Subcutaneous abdominal adipose tissue (tissue), 5 donors: ENCODE data around the gene KRT39.

Experiments used
- H3K27ac ChIP-seq: one replicate; pipeline ENCODE4 v1.7.0; 2013; ENCODE audit warnings: low read depth, mild to moderate bottlenecking, inconsistent platforms, low read length, moderate library complexity
- H3K27me3 ChIP-seq, 5 donors: one replicate each; pipeline ENCODE4 v1.7.0; 2013; ENCODE audit warnings: low read length in 5 of 5, inconsistent platforms in 1 of 5; ENCODE audit not compliant: control insufficient read depth in 5 of 5, insufficient read depth in 4 of 5
- H3K36me3 ChIP-seq, 5 donors: one replicate each; pipeline ENCODE4 v1.7.0; 2013; ENCODE audit warnings: low read length in 5 of 5; ENCODE audit not compliant: control insufficient read depth in 5 of 5, insufficient read depth in 5 of 5
- H3K4me1 ChIP-seq, 5 donors: one replicate each; pipeline ENCODE4 v1.7.0; 2013; ENCODE audit warnings: low read length in 5 of 5, mild to moderate bottlenecking in 3 of 5, moderate library complexity in 1 of 5; ENCODE audit not compliant: control insufficient read depth in 5 of 5, insufficient read depth in 5 of 5
- H3K4me3 ChIP-seq, 5 donors: one replicate each; pipeline ENCODE4 v1.7.0; 2013; ENCODE audit warnings: low read length in 5 of 5, low read depth in 1 of 5
- H3K9ac ChIP-seq, 5 donors: one replicate each; pipeline ENCODE4 v1.7.0; 2013; ENCODE audit warnings: low read length in 5 of 5, mild to moderate bottlenecking in 4 of 5, moderate library complexity in 3 of 5
- H3K9me3 ChIP-seq, 5 donors: one replicate each; pipeline ENCODE4 v1.7.0; 2013; ENCODE audit warnings: low read length in 5 of 5; ENCODE audit not compliant: control insufficient read depth in 5 of 5
- donor health status: healthy.
- donor health status: healthy.
- donor health status: healthy.
- donor health status: healthy.
- donor health status: healthy.

KRT39 gene

GRCh38 chr17:40986920-40987319 is 20.2 kb upstream of the KRT39 start:
- Histone ChIP-seq H3K4me1 (no peaks in the 10 kb centered on the region), H3K36me3 (no peaks in the 10 kb centered on the region), H3K27me3 (peaks cover 0 to 8% (median 3%) of the 10 kb centered on the region in 5 donors), H3K9me3 (peaks cover 0 to 4% (median 2%) of the 10 kb centered on the region in 5 donors), H3K9ac (no peak overlapping the region), H3K27ac (no peak overlapping the region), H3K4me3 (no peak overlapping the region)

GRCh38 chr17:40984226-40984625 is 17.5 kb upstream of the KRT39 start, which contains the start of gene KRT40:
Gene KRT40 (minus strand): TSS chr17:40984326. CDS start chr17:40984273, 53 bp downstream.
- no peak within 1 kb of the TSS for H3K4me3 ChIP-seq
- H3K27ac ChIP-seq, result no peak within 1 kb of the TSS
- peaks cover 0 to 12% (median 3%) of the 10 kb centered on the region in 5 donors for H3K27me3 ChIP-seq
- no peak within 1 kb of the TSS for H3K9ac ChIP-seq
- H3K36me3 ChIP-seq, result no peaks in the 10 kb centered on the region
- H3K4me1 ChIP-seq, result peaks cover 0 to 5% (median 4%) of the 10 kb centered on the region in 5 donors
- H3K9me3 ChIP-seq, result no peaks in the 10 kb centered on the region

GRCh38 chr17:40981115-40981514 is 14.4 kb upstream of the KRT39 start:
- no peak overlapping the region for H3K9ac ChIP-seq
- peaks cover 0 to 5% (median 4%) of the 10 kb centered on the region in 5 donors for H3K4me1 ChIP-seq
- no peak overlapping the region for H3K27ac ChIP-seq
- H3K36me3 ChIP-seq, result no peaks in the 10 kb centered on the region
- H3K9me3 ChIP-seq, result no peaks in the 10 kb centered on the region
- H3K27me3 ChIP-seq, result peaks cover 0 to 12% (median 6%) of the 10 kb centered on the region in 5 donors
- H3K4me3 ChIP-seq, result no peak overlapping the region

GRCh38 chr17:40980596-40980995 is 13.8 kb upstream of the KRT39 start:
- Histone ChIP-seq H3K36me3 (no peaks in the 10 kb centered on the region), H3K9me3 (no peaks in the 10 kb centered on the region), H3K4me3 (no peak overlapping the region), H3K27ac (no peak overlapping the region), H3K27me3 (peaks cover 0 to 12% (median 8%) of the 10 kb centered on the region in 5 donors), H3K4me1 (peaks cover 0 to 5% (median 4%) of the 10 kb centered on the region in 5 donors), H3K9ac (no peak overlapping the region)

GRCh38 chr17:40980117-40980516 is 13.4 kb upstream of the KRT39 start:
- Histone ChIP-seq H3K27me3 (peaks cover 0 to 12% (median 8%) of the 10 kb centered on the region in 5 donors), H3K9ac (no peak overlapping the region), H3K4me1 (peaks cover 0 to 5% (median 4%) of the 10 kb centered on the region in 5 donors), H3K4me3 (no peak overlapping the region), H3K27ac (no peak overlapping the region), H3K36me3 (no peaks in the 10 kb centered on the region), H3K9me3 (no peaks in the 10 kb centered on the region)

GRCh38 chr17:40978575-40979151 is 11.9 kb upstream of the KRT39 start:
- Histone ChIP-seq H3K9me3 (no peaks in the 10 kb centered on the region), H3K36me3 (no peaks in the 10 kb centered on the region), H3K4me1 (peaks cover 0 to 5% (median 4%) of the 10 kb centered on the region in 5 donors), H3K27me3 (peaks cover 0 to 9% (median 7%) of the 10 kb centered on the region in 5 donors), H3K4me3 (no peak overlapping the region), H3K9ac (no peak overlapping the region), H3K27ac (no peak overlapping the region)

- Histone ChIP-seq H3K36me3 (no peaks in the 10 kb centered on the region), H3K4me3 (no peak overlapping the region), H3K27me3 (peaks cover 0 to 8% (median 6%) of the 10 kb centered on the region in 5 donors), H3K27ac (no peak overlapping the region), H3K9me3 (peaks cover 0 to 6% (median 0%) of the 10 kb centered on the region in 5 donors), H3K4me1 (peaks cover 0 to 4% (median 2%) of the 10 kb centered on the region in 5 donors), H3K9ac (no peak overlapping the region)
Measured at GRCh38 chr17:40975516-40975915, 8.8 kb upstream of the KRT39 start.

- Histone ChIP-seq H3K27ac (no peak overlapping the region), H3K4me1 (no peaks in the 10 kb centered on the region), H3K9me3 (peaks cover 0 to 8% (median 0%) of the 10 kb centered on the region in 5 donors), H3K27me3 (peaks cover 0 to 8% (median 4%) of the 10 kb centered on the region in 5 donors), H3K4me3 (no peak overlapping the region), H3K36me3 (no peaks in the 10 kb centered on the region), H3K9ac (no peak overlapping the region)
Measured at GRCh38 chr17:40974366-40974765, 7.6 kb upstream of the KRT39 start.

- no peaks in the 10 kb centered on the region for H3K4me1 ChIP-seq
- H3K36me3 ChIP-seq, result no peaks in the 10 kb centered on the region
- peaks cover 0 to 5% (median 2%) of the 10 kb centered on the region in 5 donors for H3K27me3 ChIP-seq
- H3K9ac ChIP-seq, result no peak overlapping the region
- H3K4me3 ChIP-seq, result no peak overlapping the region
- peaks cover 0 to 8% (median 0%) of the 10 kb centered on the region in 5 donors for H3K9me3 ChIP-seq
- no peak overlapping the region for H3K27ac ChIP-seq
Measured at GRCh38 chr17:40967582-40967981, 834 bp upstream of the KRT39 start.

- peaks cover 0 to 2% (median 0%) of the 10 kb centered on the region in 5 donors for H3K9me3 ChIP-seq
- H3K4me3 ChIP-seq, result no peak overlapping the region
- H3K4me1 ChIP-seq, result no peaks in the 10 kb centered on the region
- no peak overlapping the region for H3K27ac ChIP-seq
- H3K27me3 ChIP-seq, result peaks cover 0 to 5% (median 2%) of the 10 kb centered on the region in 5 donors
- H3K9ac ChIP-seq, result no peak overlapping the region
- no peaks in the 10 kb centered on the region for H3K36me3 ChIP-seq
Measured at GRCh38 chr17:40963838-40964237, 2.9 kb downstream of the KRT39 start.
